ENCODE data around the gene BUD31. TPM values are rescaled to one million over a fixed set of nuclear protein-coding genes. Genes with fewer than 3 reads are reported as not detected.
A peak's percentile ranks its signal among the peaks of the same experiment; 100 is the strongest.

The BUD31 gene
- total RNA-seq, 2 experiments from 2014 or later, result 100 to 118 TPM

GRCh38 chr7:99392659-99393354, 16.0 kb upstream of the BUD31 start:
- peaks cover 15% of the 10 kb centered on the region for H3K4me1 ChIP-seq (ENCODE audit: insufficient read depth, low read length, poor library complexity, severe bottlenecking)
- peak overlapping the region; percentile 57 for H3K4me2 ChIP-seq (ENCODE audit: low read length)
- DNase-seq (ENCODE audit: low spot score), result peak; percentile 66
- no peaks in the 10 kb centered on the region for H3K9me2 ChIP-seq (ENCODE audit: insufficient read depth, low read length)
- H3K79me2 ChIP-seq (ENCODE audit: insufficient read depth, low read depth, low read length), result no peaks in the 10 kb centered on the region
- POLR2A ChIA-PET, result interaction anchor here (0.5 to 0.8 kb wide), 2 partner anchors 10 to 130 kb away, joined by 3 read pairs; no protein-coding TSS in a partner anchor
- TF ChIP-seq, protein P1, sequence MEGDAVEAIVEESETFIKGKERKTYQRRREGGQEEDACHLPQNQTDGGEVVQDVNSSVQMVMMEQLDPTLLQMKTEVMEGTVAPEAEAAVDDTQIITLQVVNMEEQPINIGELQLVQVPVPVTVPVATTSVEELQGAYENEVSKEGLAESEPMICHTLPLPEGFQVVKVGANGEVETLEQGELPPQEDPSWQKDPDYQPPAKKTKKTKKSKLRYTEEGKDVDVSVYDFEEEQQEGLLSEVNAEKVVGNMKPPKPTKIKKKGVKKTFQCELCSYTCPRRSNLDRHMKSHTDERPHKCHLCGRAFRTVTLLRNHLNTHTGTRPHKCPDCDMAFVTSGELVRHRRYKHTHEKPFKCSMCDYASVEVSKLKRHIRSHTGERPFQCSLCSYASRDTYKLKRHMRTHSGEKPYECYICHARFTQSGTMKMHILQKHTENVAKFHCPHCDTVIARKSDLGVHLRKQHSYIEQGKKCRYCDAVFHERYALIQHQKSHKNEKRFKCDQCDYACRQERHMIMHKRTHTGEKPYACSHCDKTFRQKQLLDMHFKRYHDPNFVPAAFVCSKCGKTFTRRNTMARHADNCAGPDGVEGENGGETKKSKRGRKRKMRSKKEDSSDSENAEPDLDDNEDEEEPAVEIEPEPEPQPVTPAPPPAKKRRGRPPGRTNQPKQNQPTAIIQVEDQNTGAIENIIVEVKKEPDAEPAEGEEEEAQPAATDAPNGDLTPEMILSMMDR (conservative IDR thresholded peaks at IDR 0.05; ENCODE audit: low read length), result no peak
- no peak for TF ChIP-seq EZH2phosphoT487 (IDR thresholded peaks at IDR 0.05; ENCODE audit: borderline replicate concordance, low read depth, low read length)
- peaks cover 92% of the 10 kb centered on the region for H3K36me3 ChIP-seq (ENCODE audit: insufficient read depth, low read length)
- CTCF ChIA-PET (ENCODE audit: unreplicated experiment), result interaction anchor here (1.1 kb wide), 1 partner anchor 18 kb away, joined by 6 read pairs; no protein-coding TSS in a partner anchor
- no TSS peak for BruUV-seq (replicated peaks)
- intact Hi-C loops (cut with micrococcal nuclease; ENCODE audit: unreplicated experiment), result no loop called here
- H4K20me1 ChIP-seq (ENCODE audit: insufficient read depth, low read length), result peaks cover 6% of the 10 kb centered on the region; the same call in 1 of the 2 replicates
- no peaks in the 10 kb centered on the region for H3K9me3 ChIP-seq (ENCODE audit: low read length)
- H2AFZ ChIP-seq (ENCODE audit: low read length), result no peak overlapping the region; the same call in 1 of the 2 replicates
- peak overlapping the region; percentile 1 for H3K27ac ChIP-seq (ENCODE audit: low read depth, low read length, poor library complexity, severe bottlenecking)
- H3K4me3 ChIP-seq (ENCODE audit: low read depth, low read length, poor library complexity, severe bottlenecking), result peak overlapping the region; percentile 41

DNA sequence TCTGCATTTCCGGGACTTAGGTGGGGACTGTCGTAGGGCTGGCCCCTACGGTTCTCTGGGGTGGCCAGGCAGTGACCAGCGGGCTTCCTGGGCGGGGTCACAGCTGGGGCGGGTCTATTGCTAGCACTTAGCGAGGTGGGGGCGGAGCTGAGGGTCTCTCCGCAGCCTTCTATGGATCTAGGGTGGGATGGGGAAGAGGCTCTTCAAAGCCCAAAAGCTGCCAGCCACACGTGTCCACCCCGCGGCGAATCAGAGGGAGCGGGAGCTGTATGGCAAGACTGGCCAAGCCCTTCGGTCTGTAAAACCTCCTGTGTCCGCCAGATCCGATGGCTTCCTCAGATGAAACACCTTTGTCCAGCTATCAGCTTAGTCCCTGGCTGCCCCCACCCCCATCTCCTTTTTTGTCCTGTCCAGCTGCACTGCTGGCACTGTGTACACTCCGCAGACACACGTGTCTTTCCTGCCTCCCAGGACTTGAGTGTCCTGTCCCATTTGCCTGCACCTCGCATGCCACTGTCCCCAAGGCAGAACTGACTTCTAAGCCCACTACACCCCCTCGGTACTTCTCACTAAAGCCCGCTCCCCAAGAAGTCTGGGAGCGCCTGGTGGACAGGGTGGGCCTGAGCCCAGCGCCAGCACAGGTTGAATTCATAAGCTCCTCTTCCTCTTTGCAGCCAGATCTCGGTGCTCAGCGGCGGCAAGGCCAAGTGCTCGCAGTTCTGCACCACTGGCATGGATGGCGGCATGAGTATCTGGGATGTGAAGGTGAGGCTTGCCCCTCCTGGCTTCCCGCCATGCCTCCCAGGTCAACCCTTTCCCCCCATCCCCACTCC, 15.2 kb upstream of the BUD31 start:
- ChIA-PET CTCF (ENCODE audit: unreplicated experiment) (interaction anchor here (1.1 kb wide), 1 partner anchor 17 kb away, joined by 6 read pairs; no protein-coding TSS in a partner anchor), POLR2A (interaction anchor here (1.4 kb wide), 1 partner anchor 11 kb away, joined by 3 read pairs; no protein-coding TSS in a partner anchor)
- Histone ChIP-seq H3K79me2 (ENCODE audit: insufficient read depth, low read depth, low read length) (no peaks in the 10 kb centered on the region), H4K20me1 (ENCODE audit: insufficient read depth, low read length) (peaks cover 6% of the 10 kb centered on the region; the same call in 1 of the 2 replicates), H3K9me3 (ENCODE audit: low read length) (no peaks in the 10 kb centered on the region), H3K4me2 (ENCODE audit: low read length) (peak overlapping the region; percentile 57), H3K9me2 (ENCODE audit: insufficient read depth, low read length) (no peaks in the 10 kb centered on the region), H2AFZ (ENCODE audit: low read length) (no peak overlapping the region), H3K36me3 (ENCODE audit: insufficient read depth, low read length) (peaks cover 92% of the 10 kb centered on the region), H3K4me1 (ENCODE audit: insufficient read depth, low read length, poor library complexity, severe bottlenecking) (peaks cover 15% of the 10 kb centered on the region), H3K27ac (ENCODE audit: low read depth, low read length, poor library complexity, severe bottlenecking) (no peak overlapping the region), H3K4me3 (ENCODE audit: low read depth, low read length, poor library complexity, severe bottlenecking) (peak overlapping the region; percentile 41)
- TF ChIP-seq, protein P1 (conservative IDR thresholded peaks at IDR 0.05; ENCODE audit: low read length), result no peak
- TF ChIP-seq EZH2phosphoT487 (IDR thresholded peaks at IDR 0.05; ENCODE audit: borderline replicate concordance, low read depth, low read length), result no peak
- BruUV-seq (replicated peaks), result no TSS peak
- DNase-seq (ENCODE audit: low spot score), result no peak
- intact Hi-C loops (cut with micrococcal nuclease; ENCODE audit: unreplicated experiment), result no loop called here
